ENCODE measurements around the gene STRN3.
"Not testable (repeated sequence)": the region's sequence is repeated elsewhere in the genome, so short reads cannot be mapped to it uniquely, and the experiment has no call there.

The STRN3 gene

DNA sequence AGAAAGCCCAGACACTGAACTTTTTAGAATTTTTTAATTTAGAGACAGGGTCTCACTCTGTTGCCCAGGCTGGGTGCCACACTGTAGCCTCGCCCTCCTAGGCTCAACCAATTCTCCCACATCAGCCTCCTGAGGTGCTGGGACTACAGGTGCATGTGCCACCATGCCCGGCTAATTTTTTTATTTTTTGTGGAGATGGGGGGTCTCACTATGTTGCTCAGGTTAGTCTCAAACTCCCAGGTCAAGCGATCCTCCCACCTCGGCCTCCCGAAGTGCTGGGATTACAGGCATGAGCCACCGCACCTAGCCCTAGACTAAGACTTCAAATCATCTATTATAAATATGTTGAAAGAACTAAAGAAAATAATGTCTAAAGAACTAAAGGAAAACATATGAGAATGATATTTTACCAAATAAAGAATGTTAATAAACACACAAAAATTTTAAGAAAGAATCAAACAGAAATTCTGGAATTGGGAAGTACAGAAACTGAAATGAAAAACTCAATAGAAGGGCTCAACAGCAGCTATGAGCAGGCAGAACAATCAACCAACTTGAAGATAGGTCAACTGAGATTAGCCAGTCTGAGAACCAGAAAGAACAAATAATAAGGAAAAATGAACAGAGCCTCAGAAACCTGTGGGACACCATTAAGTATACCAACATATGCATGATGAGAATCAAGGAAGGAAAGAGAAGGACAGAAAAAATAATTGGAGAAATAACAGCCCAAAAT is 27.0 kb downstream of the STRN3 start:
- FAIRE-seq, result no peak

GRCh38 chr14:30998100-30998706 is 28.0 kb downstream of the STRN3 start:
- no peak for FAIRE-seq

- FAIRE-seq, result no peak
Observed at GRCh38 chr14:30996892-30997659, 29.1 kb downstream of the STRN3 start.

- FAIRE-seq, result no peak
Observed at GRCh38 chr14:30995689-30996088, 30.5 kb downstream of the STRN3 start.

GRCh38 chr14:30994681-30995620 is 31.2 kb downstream of the STRN3 start:
- no peak for FAIRE-seq

GRCh38 chr14:30993071-30993470 is 33.1 kb downstream of the STRN3 start:
- no peak for FAIRE-seq

DNA sequence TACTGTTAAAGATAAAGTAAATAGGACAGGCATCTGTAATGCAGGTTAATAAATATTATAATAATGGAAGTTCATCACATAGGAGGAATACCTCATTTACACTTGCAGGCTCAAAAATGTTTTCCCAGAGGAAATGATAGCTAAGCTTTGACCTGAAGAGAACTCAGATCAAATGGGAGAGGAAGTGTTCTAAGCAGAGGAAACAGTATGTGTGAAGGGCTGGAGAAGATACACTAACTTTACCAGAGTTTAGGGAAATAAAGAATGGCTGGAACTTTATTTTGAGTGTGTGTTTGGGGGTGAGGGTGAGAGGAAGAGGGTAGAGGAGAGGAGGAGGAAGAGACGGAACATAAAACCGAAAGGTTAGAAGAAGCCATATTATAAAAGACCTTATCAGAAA is 34.8 kb downstream of the STRN3 start:
- no peak for FAIRE-seq

GRCh38 chr14:30990770-30991169 is 35.4 kb downstream of the STRN3 start:
- no peak for FAIRE-seq

GRCh38 chr14:30988509-30988908 is 37.7 kb downstream of the STRN3 start:
- FAIRE-seq, result no peak

- no peak for FAIRE-seq
Observed at GRCh38 chr14:30985796-30986195, 40.4 kb downstream of the STRN3 start.

DNA sequence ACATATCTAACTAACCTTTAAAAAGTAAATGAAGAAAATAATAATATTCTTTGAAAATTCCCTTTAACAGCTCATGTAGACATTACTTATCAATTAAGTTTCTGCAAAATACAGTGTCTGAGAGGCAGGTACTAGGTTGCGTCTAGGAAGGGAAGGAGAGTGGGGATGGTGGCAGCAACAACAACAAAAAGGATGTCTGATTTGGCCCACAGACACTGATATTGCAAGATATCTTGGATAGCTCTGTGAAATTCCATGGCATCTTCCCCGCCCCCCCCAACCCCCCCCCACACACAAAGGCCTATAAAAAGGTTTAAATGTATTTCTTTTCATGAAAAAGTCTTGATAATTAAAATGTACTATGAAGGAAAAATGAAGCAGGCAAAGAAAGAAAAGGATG is 42.3 kb downstream of the STRN3 start:
- no peak for FAIRE-seq

DNA sequence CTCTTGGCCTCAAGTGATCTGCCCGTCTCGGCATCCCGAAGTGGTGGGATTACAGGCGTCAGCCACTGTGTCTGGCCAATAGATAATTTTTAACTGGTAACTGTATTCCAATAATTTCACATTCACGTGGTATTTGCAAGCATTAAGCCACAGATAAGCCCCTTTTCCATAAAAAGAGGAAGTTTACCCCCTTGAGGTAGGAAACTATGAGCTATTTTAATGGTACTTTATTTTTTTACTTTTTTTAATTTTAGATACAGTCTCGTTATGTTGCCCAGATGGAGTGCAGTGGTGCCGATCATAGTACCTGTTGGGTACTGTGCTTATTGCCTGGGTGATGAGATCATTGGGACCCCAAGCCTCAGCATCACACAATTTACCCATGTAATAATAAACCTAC is 43.6 kb downstream of the STRN3 start:
- no peak for FAIRE-seq

GRCh38 chr14:30980980-30981379 is 45.2 kb downstream of the STRN3 start:
- FAIRE-seq, result no peak

GRCh38 chr14:30980106-30980704 is 46.0 kb downstream of the STRN3 start:
- FAIRE-seq, result not testable (repeated sequence)

DNA sequence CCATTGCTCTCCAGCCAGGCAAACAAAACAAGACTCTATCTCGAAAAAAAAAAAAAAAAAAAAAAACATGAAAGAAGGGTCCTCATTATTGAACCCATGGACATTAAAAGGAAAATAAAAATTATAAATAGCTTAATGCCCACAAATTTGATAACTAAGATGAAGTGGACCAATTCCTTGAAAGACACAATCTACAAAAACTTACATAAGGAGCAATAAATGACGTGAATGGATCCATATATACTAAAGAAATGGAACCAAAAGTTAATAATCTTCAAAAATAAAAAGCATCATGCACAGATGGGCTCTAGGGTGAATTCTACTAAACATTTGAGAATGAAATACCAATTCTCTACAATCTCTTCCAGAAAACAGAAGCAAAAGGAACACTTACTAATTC is 48.4 kb downstream of the STRN3 start:
- FAIRE-seq, result no peak

- FAIRE-seq, result no peak
Observed at GRCh38 chr14:30974628-30975027, 51.6 kb downstream of the STRN3 start.

DNA sequence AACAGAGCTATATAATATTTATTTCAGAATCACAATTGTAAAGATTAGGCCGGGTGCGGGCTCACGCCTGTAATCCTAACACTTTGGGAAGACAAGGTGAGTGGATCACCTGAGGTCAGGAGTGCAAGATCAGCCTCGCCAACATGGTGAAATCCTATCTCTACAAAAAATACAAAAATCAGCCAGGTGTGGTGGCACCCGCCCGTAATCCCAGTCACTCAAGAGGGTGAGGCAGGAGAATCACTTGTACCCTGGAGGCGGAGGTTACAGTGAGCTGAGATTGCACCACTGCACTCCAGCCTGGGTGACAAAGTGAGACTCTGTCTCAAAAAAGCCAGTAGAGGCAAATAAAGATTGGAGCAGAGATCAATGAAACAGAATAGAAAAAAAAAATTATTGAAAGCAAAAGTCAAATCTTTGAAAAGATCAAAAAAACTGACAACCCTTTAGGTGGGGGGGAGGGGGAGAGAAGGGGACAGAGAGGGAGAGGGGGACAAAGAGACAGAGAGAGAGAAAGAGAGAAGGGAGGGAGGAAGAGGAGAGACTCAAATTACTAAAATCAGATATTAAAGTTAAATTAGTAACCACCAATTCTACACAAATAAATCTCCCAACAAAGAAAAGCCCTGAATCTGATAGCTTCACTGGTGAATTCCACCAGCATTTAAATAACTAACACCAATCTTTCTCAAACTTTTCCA is 53.1 kb downstream of the STRN3 start:
- FAIRE-seq, result no peak

DNA sequence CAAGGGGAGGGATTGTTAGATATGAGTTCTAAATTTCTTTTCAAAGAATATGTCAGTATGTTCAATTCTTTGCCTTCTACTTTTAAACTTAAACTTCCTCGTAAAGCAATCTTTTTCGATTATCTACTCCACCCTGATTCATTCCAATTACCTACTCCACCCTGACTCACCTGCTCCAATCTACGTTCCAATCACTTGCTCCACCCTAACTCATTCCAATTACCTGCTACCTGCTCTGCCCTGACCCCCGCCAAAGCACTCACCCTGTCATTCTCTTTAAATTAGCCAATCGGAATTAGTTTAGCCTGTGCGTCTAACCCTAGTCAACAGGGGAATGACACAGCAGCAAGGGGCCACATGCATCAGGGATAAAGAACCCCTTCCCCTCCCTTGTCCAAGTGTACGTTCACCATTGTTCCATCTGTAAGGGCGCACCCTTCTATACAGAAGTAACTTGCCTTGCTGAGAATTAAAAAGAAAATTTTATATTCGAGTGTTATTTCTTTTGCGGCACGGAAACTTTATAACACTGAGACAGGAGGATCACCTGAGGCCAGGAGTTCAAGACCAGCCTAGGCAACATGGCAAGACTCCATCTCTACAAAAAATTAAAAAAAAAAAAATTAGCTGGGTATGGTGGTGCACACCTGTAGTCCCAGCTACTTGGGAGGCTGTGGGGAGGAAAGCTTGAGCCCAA is 54.0 kb downstream of the STRN3 start:
- FAIRE-seq, result not testable (repeated sequence)

DNA sequence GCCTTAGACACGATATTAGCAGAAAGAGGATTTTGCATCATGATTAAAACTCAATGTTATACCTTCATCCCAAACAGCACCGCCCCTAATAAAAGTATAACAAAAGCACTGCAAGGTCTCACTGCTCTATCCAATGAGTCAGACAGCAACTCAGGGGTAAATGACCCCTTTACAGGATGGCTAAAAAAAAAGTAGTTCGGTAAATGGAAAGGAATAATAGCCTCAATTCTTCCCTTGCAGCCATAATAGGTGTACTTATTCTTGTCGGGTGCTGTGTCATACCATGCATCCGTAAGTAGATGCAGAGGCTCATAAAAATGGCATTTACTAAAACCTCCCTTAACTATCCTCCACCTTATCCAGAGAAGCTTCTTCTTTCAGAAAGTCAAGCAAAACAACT is 54.6 kb downstream of the STRN3 start:
- FAIRE-seq, result no peak

DNA sequence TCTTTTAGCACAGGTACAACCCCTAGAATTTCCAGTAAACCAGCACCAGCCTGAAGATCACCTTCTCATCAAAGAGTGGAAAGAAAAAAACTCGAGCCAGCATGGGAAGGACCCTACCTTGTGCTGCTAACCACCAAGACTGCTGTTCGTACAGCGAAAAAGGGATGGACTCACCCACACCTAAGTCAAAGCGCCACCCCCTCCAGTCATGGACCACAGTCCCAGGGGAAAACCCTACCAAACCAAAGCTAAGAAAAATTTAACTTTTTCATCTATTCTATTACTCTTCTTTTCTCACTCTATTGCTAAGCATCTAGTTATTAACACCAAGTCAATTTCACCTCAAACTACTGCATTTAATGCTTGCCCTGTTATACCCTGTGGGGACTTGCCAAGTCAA is 56.4 kb downstream of the STRN3 start:
- FAIRE-seq, result not testable (repeated sequence)

Data from colon (tissue), 2 donors.